ENCODE results near the gene MPV17L.
"Not testable (repeated sequence)": the region's sequence is repeated elsewhere in the genome, so short reads cannot be mapped to it uniquely, and the experiment has no call there.

MPV17L gene

GRCh38 chr16:15415511-15415985, 20.0 kb downstream of the MPV17L start:
- no peak for DNase-seq

- no peak for DNase-seq
These were observed 21.6 kb downstream of the MPV17L start for GRCh38 chr16:15417197-15417596.

DNA sequence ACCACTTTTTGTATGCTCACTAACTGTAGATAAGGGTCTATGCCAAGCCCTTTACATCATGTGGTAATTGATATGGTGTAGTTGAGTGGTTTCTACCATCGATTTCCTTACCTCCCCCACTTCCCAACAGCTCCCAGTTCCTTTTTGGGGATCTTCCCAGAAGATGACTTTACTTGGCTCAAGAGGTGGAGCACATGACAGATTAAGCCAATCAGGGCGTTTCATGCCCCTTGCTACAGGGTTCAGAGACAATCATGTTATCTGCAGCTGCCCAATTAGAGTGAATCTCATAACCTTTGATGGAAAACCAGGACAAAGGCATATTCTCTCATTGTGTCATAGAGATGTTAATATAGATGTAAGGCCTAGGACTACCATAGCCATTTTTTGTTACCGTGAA, 22.7 kb downstream of the MPV17L start:
- no peak for DNase-seq

- not testable (repeated sequence) for DNase-seq
These were observed 26.1 kb downstream of the MPV17L start for GRCh38 chr16:15421696-15422095.

DNA sequence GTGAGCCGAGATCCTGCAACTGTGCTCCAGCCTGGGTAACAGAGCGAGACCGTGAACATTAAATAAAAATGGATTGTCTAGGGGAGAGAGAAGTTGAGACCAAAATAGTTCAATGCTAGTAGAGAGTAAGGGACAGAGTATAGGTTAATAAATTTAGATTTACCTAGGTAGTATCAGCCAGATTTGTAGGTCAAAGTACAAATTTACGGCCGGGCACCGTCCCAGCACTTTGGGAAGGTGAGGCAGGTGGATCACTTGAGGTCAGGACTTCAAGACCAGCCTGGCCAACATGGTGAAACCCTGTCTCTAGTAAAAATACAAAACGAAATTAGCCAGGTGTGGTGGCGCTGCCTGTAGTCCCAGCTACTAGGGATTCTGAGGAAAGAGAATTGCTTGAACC, 26.7 kb downstream of the MPV17L start:
- DNase-seq: no peak

- no peak for DNase-seq
These were observed 30.3 kb downstream of the MPV17L start for GRCh38 chr16:15425861-15426260.

- no peak for DNase-seq
These were observed 31.2 kb downstream of the MPV17L start for GRCh38 chr16:15426796-15427195.

GRCh38 chr16:15427648-15428239, 32.2 kb downstream of the MPV17L start:
- peak; percentile 71 for DNase-seq

GRCh38 chr16:15430884-15431283, 35.3 kb downstream of the MPV17L start:
- DNase-seq: not testable (repeated sequence)

DNA sequence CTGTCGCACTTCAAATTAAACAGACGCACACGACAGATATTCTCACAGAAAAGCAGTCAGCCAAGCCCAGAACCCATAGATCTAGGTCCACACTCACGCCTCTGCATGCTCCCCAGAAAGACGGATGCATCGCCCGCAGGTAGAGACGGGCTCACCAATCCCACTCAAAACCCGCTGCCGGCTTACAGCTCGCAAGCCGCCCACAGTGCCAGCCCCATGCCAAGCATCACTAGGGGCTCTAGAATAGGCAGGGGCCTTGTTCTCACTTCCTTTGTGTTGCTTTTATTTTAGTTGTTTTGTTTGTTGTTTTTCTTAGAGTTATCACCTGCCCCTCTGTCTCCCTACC, 38.5 kb downstream of the MPV17L start:
- no peak for DNase-seq

GRCh38 chr16:15434425-15435215, 39.1 kb downstream of the MPV17L start, which contains the start of gene BMERB1:
BMERB1 (plus strand) TSS chr16:15434588; CDS start chr16:15434654, 66 bp downstream.
- peak; percentile 72 for DNase-seq

GRCh38 chr16:15435216-15435864, 39.8 kb downstream of the MPV17L start:
- peak; percentile 3 for DNase-seq

DNA sequence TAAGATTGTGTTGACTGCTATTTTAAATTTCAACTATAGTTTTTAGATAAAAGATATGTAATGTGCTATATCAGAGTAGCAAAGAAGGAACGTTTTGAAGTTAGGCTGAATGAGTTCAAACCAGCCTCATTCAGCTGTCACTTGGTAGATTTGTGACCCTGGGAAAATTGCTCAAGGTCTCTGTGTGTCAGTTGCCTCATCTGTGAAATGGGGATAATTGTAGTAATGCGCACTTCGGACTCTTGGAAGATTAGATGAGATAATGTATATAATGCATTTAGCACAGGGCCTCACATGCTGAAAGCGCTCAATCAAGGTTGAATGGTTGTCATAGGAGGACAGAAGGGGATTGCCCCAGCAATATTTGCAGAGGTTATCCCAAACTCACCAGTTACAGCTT, 43.5 kb downstream of the MPV17L start:
- DNase-seq: no peak

- DNase-seq: no peak
These were observed 44.0 kb downstream of the MPV17L start for GRCh38 chr16:15439521-15439920.

- DNase-seq: no peak
These were observed 45.3 kb downstream of the MPV17L start for GRCh38 chr16:15440852-15441251.

GRCh38 chr16:15442140-15442539, 46.6 kb downstream of the MPV17L start:
- DNase-seq: not testable (repeated sequence)

GRCh38 chr16:15443753-15444152, 48.2 kb downstream of the MPV17L start:
- DNase-seq: no peak

- DNase-seq: no peak
These were observed 48.7 kb downstream of the MPV17L start for GRCh38 chr16:15444264-15444663.

DNA sequence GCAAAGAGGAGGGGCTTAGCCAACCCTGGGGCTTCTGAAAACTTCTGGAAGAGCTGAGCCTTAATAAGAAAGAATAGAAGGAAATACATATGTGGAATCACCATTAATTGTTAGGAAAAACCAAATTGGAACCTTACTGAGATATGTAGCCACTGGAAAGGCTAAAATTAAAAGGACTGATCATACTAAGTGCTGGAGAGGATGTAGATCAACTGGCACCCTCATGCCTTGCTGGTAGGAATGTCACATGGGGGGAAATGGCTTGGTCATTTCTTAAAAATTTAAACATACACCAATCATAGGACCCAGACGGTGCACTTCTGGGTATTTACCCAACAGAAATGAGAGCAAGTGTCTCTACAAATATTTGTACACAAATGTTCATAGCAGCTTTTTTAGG, 49.9 kb downstream of the MPV17L start:
- DNase-seq: no peak

GRCh38 chr16:15446901-15447300, 51.3 kb downstream of the MPV17L start:
- no peak for DNase-seq

DNA sequence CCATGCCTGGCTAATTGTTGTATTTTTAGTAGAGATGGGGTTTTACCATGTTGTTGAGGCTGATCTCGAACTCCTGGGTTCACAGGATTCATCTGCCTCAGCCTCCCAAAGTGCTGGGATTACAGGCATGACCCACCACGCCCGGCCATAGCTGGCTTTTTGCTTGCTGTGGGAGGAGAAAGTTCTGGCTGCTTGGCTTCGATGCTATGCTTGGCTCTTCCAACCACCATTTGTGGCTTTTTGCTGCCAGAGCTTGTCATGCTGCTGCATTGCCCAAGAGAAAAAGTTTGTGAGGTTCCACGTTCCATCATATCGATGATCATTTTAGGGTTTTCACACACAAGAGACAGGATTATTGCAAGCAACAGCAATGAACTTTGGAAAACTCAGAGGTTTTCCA, 55.1 kb downstream of the MPV17L start:
- DNase-seq: no peak

DNA sequence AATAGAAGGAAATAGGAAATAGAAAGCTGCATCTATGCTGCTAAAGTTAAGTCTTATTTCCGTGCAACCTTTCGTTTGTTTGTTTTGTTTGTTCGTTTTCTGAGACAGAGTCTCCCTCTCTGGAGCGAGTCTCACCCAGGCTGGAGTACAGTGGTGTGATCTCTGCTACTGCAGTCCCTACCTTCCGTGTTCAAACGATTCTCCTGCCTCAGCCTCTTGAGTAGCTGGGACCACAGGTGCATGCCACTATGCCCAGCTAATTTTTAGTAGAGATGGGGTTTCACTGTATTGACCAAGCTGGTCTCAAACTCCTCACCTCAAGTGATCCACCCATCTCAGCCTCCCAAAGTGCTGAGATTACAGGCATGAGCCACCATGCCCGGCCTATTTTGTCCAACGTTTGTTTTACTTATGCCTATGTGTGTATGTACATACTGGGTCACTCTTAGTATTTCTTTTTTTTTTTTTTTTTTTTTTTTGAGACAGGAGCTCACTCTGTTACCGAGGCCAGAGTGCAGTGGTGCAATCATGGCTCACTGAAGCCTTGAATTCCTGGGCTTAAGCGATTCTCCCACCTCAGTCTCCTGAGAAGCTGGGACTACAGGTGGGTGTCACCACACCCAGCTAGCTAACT, 55.7 kb downstream of the MPV17L start:
- no peak for DNase-seq

DNA sequence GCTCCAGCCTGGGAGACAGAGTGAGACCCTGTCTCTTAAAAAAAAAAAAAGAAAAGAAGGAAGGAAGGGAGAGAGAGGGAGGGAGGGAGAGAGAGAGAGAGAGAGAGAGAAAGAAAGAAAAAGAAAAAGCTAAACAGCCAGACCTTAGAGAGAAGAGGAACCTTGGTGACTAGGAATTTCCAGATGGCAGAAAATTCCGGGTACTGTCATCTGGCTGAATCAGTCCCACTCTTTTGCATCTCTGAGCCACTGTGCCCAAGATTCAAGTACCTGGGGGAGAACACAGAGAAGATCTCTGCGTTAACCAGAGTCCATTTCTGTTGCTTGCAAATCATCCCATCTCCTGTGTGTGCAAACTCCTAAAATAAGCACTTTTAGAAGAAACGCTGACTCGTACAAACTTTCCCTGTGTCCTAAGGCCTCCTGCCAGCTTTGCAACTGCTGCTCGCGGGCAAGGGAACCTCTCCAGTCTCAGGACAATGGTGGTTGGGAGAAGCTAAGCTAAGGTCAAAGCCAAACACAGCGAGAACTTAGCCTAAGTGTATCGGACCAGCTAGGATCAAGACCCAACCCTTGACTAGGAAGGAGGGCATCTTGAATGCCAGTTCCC, 56.8 kb downstream of the MPV17L start:
- no peak for DNase-seq

All from NCI-H1105 treated with DMSO at 0.1 percent for 48 hours (cell line).